ENCODE data around the gene RBMY1F.
"Not testable (repeated sequence)": the region's sequence is repeated elsewhere in the genome, so short reads cannot be mapped to it uniquely, and the experiment has no call there.

The RBMY1F gene

GRCh38 chrY:22182823-22183222 is at the start of gene RBMY1F:
Gene RBMY1F (minus strand): TSS chrY:22182923. CDS start chrY:22180969, 1,954 bp downstream.
- not testable (repeated sequence) for H3K4me3 ChIP-seq (ENCODE audit: low read length)

GRCh38 chrY:22151144-22151543 is 31.6 kb downstream of the RBMY1F start:
- not testable (repeated sequence) for H3K4me3 ChIP-seq (ENCODE audit: low read length)

DNA sequence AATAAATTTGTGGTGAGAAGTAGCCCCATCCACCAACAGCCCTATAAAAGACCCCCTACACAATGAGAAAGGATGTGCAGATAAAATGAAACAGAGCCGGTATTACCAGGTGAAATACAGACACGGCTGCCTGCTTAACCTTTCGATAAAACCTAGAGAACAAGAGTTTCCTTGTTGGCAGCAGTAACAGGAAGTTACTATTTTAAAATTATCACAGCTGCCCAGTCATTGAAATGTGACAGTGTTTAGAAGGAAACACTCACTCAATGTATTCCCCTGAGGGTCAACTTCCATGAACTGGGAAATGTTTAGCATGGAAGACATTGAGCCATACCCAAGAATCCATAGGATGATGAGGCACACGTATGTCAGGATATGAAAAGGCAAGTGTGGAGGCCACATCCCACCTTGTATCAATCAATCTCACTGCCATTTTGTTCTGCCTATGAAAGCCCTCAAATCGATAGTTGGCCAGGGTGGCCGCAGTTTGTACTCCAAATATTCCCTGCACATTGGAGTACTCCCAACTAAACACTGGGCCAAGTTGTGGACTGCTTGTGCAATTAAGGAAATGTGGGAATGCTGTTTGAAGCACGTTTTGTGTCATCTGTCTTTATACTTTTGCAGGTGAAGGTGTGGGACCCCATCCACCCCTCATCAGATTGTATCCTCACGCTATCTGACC is 41.6 kb downstream of the RBMY1F start:
- H3K4me3 ChIP-seq (ENCODE audit: low read length), result not testable (repeated sequence)

- H3K4me3 ChIP-seq (ENCODE audit: low read length), result not testable (repeated sequence)
Observed at GRCh38 chrY:22134719-22135118, 48.0 kb downstream of the RBMY1F start.

DNA sequence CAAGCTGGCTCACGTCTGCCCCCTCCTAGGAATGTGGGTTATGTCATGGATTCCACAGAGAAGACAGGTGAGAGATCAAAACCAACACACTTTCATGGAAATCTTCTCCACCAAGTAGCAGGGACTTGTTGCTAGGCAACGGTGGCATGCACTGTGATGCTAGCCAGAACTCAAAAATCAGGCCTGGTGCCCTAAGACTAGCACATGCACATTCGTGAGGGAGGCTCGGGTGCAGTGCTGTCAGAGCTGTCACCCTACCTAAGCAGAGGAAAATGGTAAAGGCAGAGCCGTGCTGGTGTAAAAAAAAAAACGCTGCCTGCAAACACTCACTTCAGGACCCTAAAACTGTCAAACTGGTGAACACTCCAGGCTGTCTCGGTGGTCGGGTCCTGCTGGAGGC is 52.2 kb downstream of the RBMY1F start:
- H3K4me3 ChIP-seq (ENCODE audit: low read length), result not testable (repeated sequence)
